K562 (cell line): ENCODE data around the gene PHF20. TPM values are rescaled to one million over a fixed set of nuclear protein-coding genes. Genes with fewer than 3 reads are reported as not detected.

Source experiments
- ATAC-seq: fragments of 200-7000 bp; cut with Tn5 transposase; 3 replicates; pipeline ENCODE4 v1.9.1; 2020; ENCODE audit warnings: moderate library complexity
- BruUV-seq: library from RNA; stranded (reverse); fragments of 400-500 nt; replicated peaks from 2 replicates; lab custom pipeline; 2021; lab: Mats Ljungman, UMichigan
- CTCF ChIA-PET: fragments of 300-600 bp; formaldehyde crosslinking; extraction: SDS; loops from one replicate; lab custom pipeline; 2021; ENCODE audit warnings: low intra/inter-chr PET ratio; lab: Yijun Ruan, JAX
- POLR2A ChIA-PET: fragments of 300-600, 350-650 bp; sonication (Branson Sonifier 250); formaldehyde crosslinking; extraction: SDS; loops from one replicate; lab custom pipeline; 2021; ENCODE audit warnings: antibody characterized with exemption, inconsistent platforms; lab: Yijun Ruan, JAX
- DNase-seq, 4 experiments: peaks; one replicate each; pipeline versions ENCODE4 v3.0.0 to v3.0.0-alpha.2; 2011 to 2018; ENCODE audit warnings: low spot score in 3 of 4, mixed read lengths in 3 of 4; ENCODE audit errors: extremely low read depth in 1 of 4
- FAIRE-seq: peaks from 2 replicates; lab custom pipeline; 2011; peaks lifted over from hg19 to GRCh38; lab: Jason Lieb, UNC
- H2AFZ ChIP-seq: 2 replicates; pipeline ENCODE4 v1.6.0; 2011; ENCODE audit warnings: low read depth, low read length, control low read depth, inconsistent platforms
- H3K27ac ChIP-seq: fragments of 200-600 bp; 3 replicates; pipeline ENCODE4 v1.8.0; 2011; ENCODE audit warnings: low read depth, mild to moderate bottlenecking, control low read depth, inconsistent platforms, low read length, moderate library complexity, mixed read lengths; ENCODE audit errors: extremely low read depth
- H3K27me3 ChIP-seq, 2 experiments: fragments of 300-600 bp in 1 of 2; 2 replicates in 1 of 2; 3 replicates in 1 of 2; pipeline versions ENCODE4 v1.6.0 to v1.8.0; 2011; ENCODE audit warnings: inconsistent platforms in 2 of 2, low read length in 2 of 2, mild to moderate bottlenecking in 1 of 2, mixed read lengths in 1 of 2, moderate library complexity in 1 of 2; ENCODE audit not compliant: control insufficient read depth in 2 of 2, insufficient read depth in 2 of 2
- H3K36me3 ChIP-seq: fragments of 300-600 bp; 3 replicates; pipeline ENCODE4 v1.8.0; 2011; ENCODE audit warnings: mild to moderate bottlenecking, low read length, inconsistent platforms; ENCODE audit not compliant: control insufficient read depth, insufficient read depth
- H3K4me1 ChIP-seq, 2 experiments: fragments of 200-600 bp in 1 of 2; replicated peaks in 1 of 2; 2 replicates in 1 of 2; 3 replicates in 1 of 2; pipeline versions ENCODE4 v1.5.1 to v1.8.0; 2011; ENCODE audit warnings: inconsistent platforms in 2 of 2, low read length in 2 of 2, mild to moderate bottlenecking in 1 of 2, mixed read lengths in 1 of 2, moderate library complexity in 1 of 2; ENCODE audit not compliant: control insufficient read depth in 2 of 2, insufficient read depth in 2 of 2
- H3K4me2 ChIP-seq: 2 replicates; pipeline ENCODE4 v1.6.1; 2011; ENCODE audit warnings: low read length, control low read depth, inconsistent platforms, mixed read lengths; ENCODE audit not compliant: insufficient read depth
- H3K4me3 ChIP-seq: fragments of 200-600 bp; sonication (generic), shearing (Covaris generic); 2 replicates; pipeline ENCODE4 v1.5.1; 2016; ENCODE audit warnings: control low read depth, inconsistent platforms
- H3K79me2 ChIP-seq: fragments of 200-600 bp; 3 replicates; pipeline ENCODE4 v1.8.0; 2011; ENCODE audit warnings: low read length, inconsistent platforms; ENCODE audit not compliant: control insufficient read depth, insufficient read depth
- H3K9ac ChIP-seq, 2 experiments: 2 replicates each; pipeline versions ENCODE4 v1.6.0 to v1.6.1; 2011; ENCODE audit warnings: low read depth in 2 of 2, low read length in 2 of 2, control low read depth in 1 of 2, inconsistent platforms in 1 of 2, mild to moderate bottlenecking in 1 of 2, mixed read lengths in 1 of 2; ENCODE audit not compliant: insufficient read depth in 1 of 2
- H3K9me1 ChIP-seq: one replicate; pipeline ENCODE4 v1.6.0; 2011; ENCODE audit warnings: inconsistent platforms, mild to moderate bottlenecking, low read length, moderate library complexity; ENCODE audit not compliant: control insufficient read depth, insufficient read depth
- H3K9me3 ChIP-seq: replicated peaks from 2 replicates; pipeline ENCODE4 v1.5.1; 2011; ENCODE audit warnings: low read depth, low read length, inconsistent platforms; ENCODE audit not compliant: control insufficient read depth, insufficient read depth
- H4K20me1 ChIP-seq: replicated peaks from 2 replicates; pipeline ENCODE4 v1.6.1; 2011; ENCODE audit warnings: low read length, inconsistent platforms, mixed read lengths; ENCODE audit not compliant: control insufficient read depth, insufficient read depth
- BMI1 ChIP-seq: fragments of 150-350 bp; IDR thresholded peaks from 2 replicates; pipeline ENCODE4 v1.6.1; 2014; ENCODE audit warnings: low read length
- CBX2 ChIP-seq: fragments of 200-600 bp; sonication (generic); IDR thresholded peaks from one replicate; pipeline ENCODE4 v1.6.1; 2012; ENCODE audit warnings: mild to moderate bottlenecking, low read length, inconsistent platforms; ENCODE audit not compliant: insufficient read depth, poor library complexity, severe bottlenecking
- CEBPB ChIP-seq: fragments of 450-650 bp; IDR thresholded peaks from 2 replicates; pipeline ENCODE4 v1.6.1; 2016; ENCODE audit warnings: missing genetic modification characterization, missing compliant biosample characterization
- EHMT2 ChIP-seq: fragments of 450-650 bp; IDR thresholded peaks from 2 replicates; pipeline ENCODE4 v1.6.1; 2018; ENCODE audit warnings: antibody characterized with exemption
- HLTF ChIP-seq: fragments of 450-650 bp; IDR thresholded peaks from 2 replicates; pipeline ENCODE4 v1.6.1; 2016
- HMGXB4 ChIP-seq: sonication (generic); formaldehyde crosslinking; IDR thresholded peaks from 2 replicates; pipeline ENCODE4 v1.8.1; 2023; ENCODE audit warnings: mild to moderate bottlenecking, missing genetic modification reagents
- NFRKB ChIP-seq: fragments of 450-650 bp; IDR thresholded peaks from 2 replicates; pipeline ENCODE4 v1.6.1; 2016; ENCODE audit warnings: low read depth
- PHF20 ChIP-seq: fragments of 450-650 bp; IDR thresholded peaks from 2 replicates; pipeline ENCODE4 v1.6.1; 2018; ENCODE audit not compliant: partially characterized antibody
- RNF2 ChIP-seq: sonication (generic); IDR thresholded peaks from 2 replicates; pipeline ENCODE4 v1.6.1; 2016
- SETDB1 ChIP-seq: IDR thresholded peaks from one replicate; pipeline ENCODE4 v1.6.1; 2012; ENCODE audit warnings: low read length, control low read depth, inconsistent platforms
- TGIF2 ChIP-seq: sonication (generic); formaldehyde crosslinking; IDR thresholded peaks from 2 replicates; pipeline ENCODE4 v1.8.1; 2022; ENCODE audit warnings: mild to moderate bottlenecking, missing genetic modification reagents, moderate library complexity
- THRA ChIP-seq: fragments of 450-650 bp; IDR thresholded peaks from 2 replicates; pipeline ENCODE4 v1.6.1; 2017; ENCODE audit warnings: mild to moderate bottlenecking, moderate library complexity
- U2AF1 ChIP-seq: fragments of 200-400 bp; formaldehyde crosslinking; optimal IDR thresholded peaks from 2 replicates; pipeline ENCODE3; 2017; ENCODE audit warnings: mild to moderate bottlenecking, low read depth, low read length, moderate library complexity
- WHSC1 ChIP-seq: IDR thresholded peaks from one replicate; pipeline ENCODE4 v1.6.1; 2012; ENCODE audit warnings: low read length, control low read depth, inconsistent platforms
- ZBED1 ChIP-seq: IDR thresholded peaks from 2 replicates; pipeline ENCODE4 v1.6.1; 2014
- ZNF134 ChIP-seq: fragments of 250-450 bp; sonication (Bioruptor Pico); conservative IDR thresholded peaks from 2 replicates; pipeline ENCODE4 v1.4.0; 2020
- ZNF583 ChIP-seq: fragments of 250-450 bp; sonication (Bioruptor Pico); IDR thresholded peaks from 2 replicates; pipeline ENCODE4 v1.4.0; 2020
- WGBS: fragments of 100-300 bp; shearing (Covaris generic); methylation state at CpG from one replicate; pipeline ENCODE4 v1.1.6; 2016; ENCODE audit warnings: low coverage, mixed read lengths; ENCODE audit not compliant: insufficient coverage; ENCODE audit errors: missing lambda C conversion rate; 5-methylcytosine and 5-hydroxymethylcytosine counted together
- in situ Hi-C: fragments of 300-500 bp; cut with MboI; formaldehyde crosslinking; loops from 4 replicates; pipeline ENCODE4 v1.15.0; 2018; ENCODE audit warnings: inconsistent platforms, mixed read lengths
- intact Hi-C: fragments of 100-400 bp; cut with micrococcal nuclease; formaldehyde crosslinking; loops from 2 replicates; pipeline ENCODE4 v1.14.2; 2022
- polyA plus RNA-seq, 8 experiments: library from polyadenylated mRNA; depleted of rRNA in 4 of 8; stranded (reverse) in 5 of 8; unstranded in 3 of 8; fragments of >200 nt; fragmentation: Nextera tagmentation in 2 of 8; fragmentation: Illumina TruSeq in 1 of 8; extraction: Ambion mirVana in 2 of 8; extraction: Trizol in 1 of 8; gene quantifications; 2 replicates each; pipeline versions ENCODE4 v1.2.1 to v1.2.3, GENCODE V29; 2011 to 2014; ENCODE audit warnings: inconsistent platforms in 1 of 8, missing spikeins in 1 of 8
- total RNA-seq, 7 experiments: library from RNA; depleted of rRNA in 6 of 7; stranded (reverse); fragments of >200 nt in 6 of 7; fragmentation: Illumina TruSeq in 2 of 7; extraction: Trizol in 2 of 7; gene quantifications; 2 replicates each; pipeline versions ENCODE4 v1.2.1 to v1.2.3, GENCODE V29; 2011 to 2021; ENCODE audit warnings: low replicate concordance in 1 of 7
- TF ChIP-seq, protein P1 (sequence below): fragments of 450-650 bp; IDR thresholded peaks from 2 replicates; pipeline ENCODE4 v1.7.0; 2016; ENCODE audit warnings: borderline replicate concordance
- TF ChIP-seq, protein P2 (sequence below): IDR thresholded peaks from 2 replicates; pipeline ENCODE4 v1.6.1; 2016; ENCODE audit warnings: missing genetic modification characterization, missing compliant biosample characterization

PHF20 gene
- total and polyA plus RNA-seq, 9 of the 15 experiments (the other 6 are each of a cell fraction or from before 2014, with no cell fraction given): 49.9 to 196 (median 70.7) TPM

DNA sequence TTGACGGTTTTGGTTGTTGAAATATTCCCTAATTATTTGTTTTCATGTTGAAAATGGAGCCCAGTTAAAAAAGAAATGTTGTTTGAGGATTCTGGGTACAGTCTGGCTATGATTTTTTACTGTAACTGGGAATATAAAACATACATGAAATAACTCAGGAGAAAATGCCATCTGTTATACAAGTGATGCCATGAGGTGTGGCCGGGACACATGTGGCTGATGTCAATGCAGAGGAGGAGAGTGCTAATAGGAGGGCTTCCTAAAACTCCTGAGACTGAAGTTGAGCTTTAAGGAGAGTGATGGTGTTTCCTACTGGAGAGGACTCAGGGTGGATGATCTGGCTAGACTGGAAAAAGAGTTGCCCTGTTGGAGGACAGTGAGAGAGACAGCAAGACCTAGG lies 169.8 kb downstream of the PHF20 start (continued):
- TF ChIP-seq, protein P1, sequence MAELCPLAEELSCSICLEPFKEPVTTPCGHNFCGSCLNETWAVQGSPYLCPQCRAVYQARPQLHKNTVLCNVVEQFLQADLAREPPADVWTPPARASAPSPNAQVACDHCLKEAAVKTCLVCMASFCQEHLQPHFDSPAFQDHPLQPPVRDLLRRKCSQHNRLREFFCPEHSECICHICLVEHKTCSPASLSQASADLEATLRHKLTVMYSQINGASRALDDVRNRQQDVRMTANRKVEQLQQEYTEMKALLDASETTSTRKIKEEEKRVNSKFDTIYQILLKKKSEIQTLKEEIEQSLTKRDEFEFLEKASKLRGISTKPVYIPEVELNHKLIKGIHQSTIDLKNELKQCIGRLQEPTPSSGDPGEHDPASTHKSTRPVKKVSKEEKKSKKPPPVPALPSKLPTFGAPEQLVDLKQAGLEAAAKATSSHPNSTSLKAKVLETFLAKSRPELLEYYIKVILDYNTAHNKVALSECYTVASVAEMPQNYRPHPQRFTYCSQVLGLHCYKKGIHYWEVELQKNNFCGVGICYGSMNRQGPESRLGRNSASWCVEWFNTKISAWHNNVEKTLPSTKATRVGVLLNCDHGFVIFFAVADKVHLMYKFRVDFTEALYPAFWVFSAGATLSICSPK: no peak
- no peak for TF ChIP-seq HMGXB4 (CRISPR knock-in tag)
- TF ChIP-seq SETDB1: no peak
- TF ChIP-seq, protein P2, sequence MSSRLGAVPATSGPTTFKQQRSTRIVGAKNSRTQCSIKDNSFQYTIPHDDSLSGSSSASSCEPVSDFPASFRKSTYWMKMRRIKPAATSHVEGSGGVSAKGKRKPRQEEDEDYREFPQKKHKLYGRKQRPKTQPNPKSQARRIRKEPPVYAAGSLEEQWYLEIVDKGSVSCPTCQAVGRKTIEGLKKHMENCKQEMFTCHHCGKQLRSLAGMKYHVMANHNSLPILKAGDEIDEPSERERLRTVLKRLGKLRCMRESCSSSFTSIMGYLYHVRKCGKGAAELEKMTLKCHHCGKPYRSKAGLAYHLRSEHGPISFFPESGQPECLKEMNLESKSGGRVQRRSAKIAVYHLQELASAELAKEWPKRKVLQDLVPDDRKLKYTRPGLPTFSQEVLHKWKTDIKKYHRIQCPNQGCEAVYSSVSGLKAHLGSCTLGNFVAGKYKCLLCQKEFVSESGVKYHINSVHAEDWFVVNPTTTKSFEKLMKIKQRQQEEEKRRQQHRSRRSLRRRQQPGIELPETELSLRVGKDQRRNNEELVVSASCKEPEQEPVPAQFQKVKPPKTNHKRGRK: no peak

- H3K79me2 ChIP-seq: no peaks in the 10 kb centered on the region
- no peaks in the 10 kb centered on the region for H3K9me3 ChIP-seq
- FAIRE-seq (no peak), DNase-seq (no peak), ATAC-seq (no peak)
- H3K9ac ChIP-seq: no peak overlapping the region
- BruUV-seq: no TSS peak
- no peaks in the 10 kb centered on the region for H4K20me1 ChIP-seq
- no peak overlapping the region for H3K27ac ChIP-seq
- H3K36me3 ChIP-seq: peaks cover 44% of the 10 kb centered on the region
- ChIA-PET POLR2A (interaction anchor here (1.6 to 5.2 kb wide), 3 partner anchors 11 to 67 kb away, joined by 4 to 43 read pairs (median 8); partner anchors contain the start of gene SCAND1), CTCF (no interaction called here)
- H3K4me2 ChIP-seq: no peak overlapping the region
- H3K4me1 ChIP-seq: no peaks in the 10 kb centered on the region
- H3K4me3 ChIP-seq: no peak overlapping the region
- in situ Hi-C loops: no loop called here
- 84% methylated on average over 2 of the region's 2 CpGs for WGBS
- no peak overlapping the region for H2AFZ ChIP-seq
- no peaks in the 10 kb centered on the region for H3K27me3 ChIP-seq
- intact Hi-C loops: no loop called here
- peaks cover 4% of the 10 kb centered on the region for H3K9me1 ChIP-seq
- TF ChIP-seq HLTF: no peak
- no peak for TF ChIP-seq RNF2
- no peak for TF ChIP-seq U2AF1
- TF ChIP-seq EHMT2: no peak
- no peak for TF ChIP-seq CBX2
- no peak for TF ChIP-seq PHF20
- TF ChIP-seq ZNF134: no peak
- no peak for TF ChIP-seq CEBPB (tag)
- TF ChIP-seq BMI1: no peak
- no peak for TF ChIP-seq WHSC1
- no peak for TF ChIP-seq ZNF583
- no peak for TF ChIP-seq ZBED1
- TF ChIP-seq TGIF2 (CRISPR knock-in tag): no peak
- TF ChIP-seq THRA: no peak
- TF ChIP-seq NFRKB: no peak
Measured at GRCh38 chr20:35942243-35942642, 170.4 kb downstream of the PHF20 start.
